GM23248 (cell line): ENCODE data around the gene FBXO48.

ENCODE experiments used
- EZH2 ChIP-seq: fragments of 200-600 bp; sonication (generic); IDR thresholded peaks from 2 replicates; pipeline ENCODE4 v1.6.1; 2018; ENCODE audit warnings: antibody characterized with exemption, mild to moderate bottlenecking; ENCODE audit not compliant: insufficient read depth, poor library complexity, severe bottlenecking
- EZH2phosphoT487 ChIP-seq: fragments of 200-600 bp; sonication (generic); IDR thresholded peaks from 2 replicates; pipeline ENCODE4 v1.6.1; 2018; ENCODE audit warnings: antibody characterized with exemption, moderate library complexity, mild to moderate bottlenecking, low read depth; ENCODE audit not compliant: insufficient read depth

DNA sequence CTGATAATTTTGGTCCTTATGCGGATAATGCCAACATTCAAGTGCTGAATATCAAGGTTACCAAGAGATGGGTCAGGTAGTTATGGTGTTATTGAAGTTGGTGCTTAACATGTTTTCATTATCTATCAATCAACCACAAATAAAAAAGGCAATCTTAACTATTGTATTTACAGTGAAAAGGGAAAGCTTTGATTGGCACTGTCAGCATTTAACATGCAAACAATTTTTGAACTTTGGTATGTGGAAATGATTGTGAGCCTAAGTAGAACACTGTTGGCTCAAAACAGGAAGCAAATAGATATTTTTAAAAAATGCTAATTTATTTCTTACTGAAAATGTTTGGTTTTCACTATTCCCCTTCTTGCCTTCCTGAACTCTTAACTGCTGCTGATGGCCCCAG is 22.2 kb upstream of the FBXO48 start:
- TF ChIP-seq EZH2 (no peak), EZH2phosphoT487 (no peak)
